H1 (cell line): ENCODE measurements around the gene TTC32. TPM values are rescaled to one million over a fixed set of nuclear protein-coding genes. Genes with fewer than 3 reads are reported as not detected.

Experiments used
- ASH2L ChIP-seq: fragments of 200-600, 300-600 bp; sonication (generic); IDR thresholded peaks from one replicate; pipeline ENCODE4 v1.7.1; 2017; ENCODE audit warnings: low read length
- BCL11A ChIP-seq, 2 experiments: IDR thresholded peaks; one replicate each; pipeline ENCODE4 v1.6.1; 2011; ENCODE audit warnings: low read depth in 2 of 2, low read length in 2 of 2, mild to moderate bottlenecking in 2 of 2
- BRCA1 ChIP-seq: IDR thresholded peaks from 2 replicates; pipeline ENCODE4 v1.6.1; 2012; ENCODE audit warnings: low read depth, low read length, improper control_type of control experiment
- CBX5 ChIP-seq: fragments of 300-800, 300-1000 bp; sonication (generic); IDR thresholded peaks from 2 replicates; pipeline ENCODE4 v1.7.1; 2016; ENCODE audit warnings: antibody characterized with exemption, low read length, low read depth
- CEBPB ChIP-seq: IDR thresholded peaks from 2 replicates; pipeline ENCODE4 v1.6.1; 2012; ENCODE audit warnings: low read depth, low read length
- CREB1 ChIP-seq: IDR thresholded peaks from 2 replicates; pipeline ENCODE4 v1.6.1; 2012; ENCODE audit warnings: inconsistent platforms
- CTBP2 ChIP-seq: IDR thresholded peaks from 2 replicates; pipeline ENCODE4 v1.7.0; 2011; ENCODE audit warnings: borderline replicate concordance, mild to moderate bottlenecking, moderate library complexity, mixed read lengths, low read length; ENCODE audit not compliant: insufficient read depth, insufficient read length
- FOSL1 ChIP-seq: IDR thresholded peaks from 2 replicates; pipeline ENCODE4 v1.6.1; 2011; ENCODE audit warnings: mild to moderate bottlenecking, low read depth, low read length, moderate library complexity; ENCODE audit not compliant: insufficient read depth
- HDAC2 ChIP-seq, 2 experiments: fragments of 300-600 bp in 1 of 2; sonication (generic) in 1 of 2; IDR thresholded peaks; 2 replicates each; pipeline ENCODE4 v1.6.1; 2011 to 2012; ENCODE audit warnings: low read depth in 2 of 2, low read length in 2 of 2, mild to moderate bottlenecking in 2 of 2, moderate library complexity in 2 of 2, borderline replicate concordance in 1 of 2, inconsistent platforms in 1 of 2
- KDM1A ChIP-seq: fragments of 200-600, 300-600 bp; sonication (generic); IDR thresholded peaks from 2 replicates; pipeline ENCODE4 v1.7.1; 2016; ENCODE audit warnings: mild to moderate bottlenecking, low read length, borderline replicate concordance
- POLR2AphosphoS5 ChIP-seq: IDR thresholded peaks from 2 replicates; pipeline ENCODE4 v1.6.1; 2011; ENCODE audit warnings: low read depth, low read length
- SIN3A ChIP-seq, 2 experiments: IDR thresholded peaks in 1 of 2; conservative IDR thresholded peaks in 1 of 2; 2 replicates each; pipeline ENCODE4 v1.6.1; 2011 to 2012; ENCODE audit warnings: low read length in 2 of 2, improper control_type of control experiment in 1 of 2, low read depth in 1 of 2, mild to moderate bottlenecking in 1 of 2
- SP1 ChIP-seq: IDR thresholded peaks from 2 replicates; pipeline ENCODE4 v1.6.1; 2011; ENCODE audit warnings: low read depth, low read length
- SP2 ChIP-seq: IDR thresholded peaks from 2 replicates; pipeline ENCODE4 v1.6.1; 2012; ENCODE audit warnings: mild to moderate bottlenecking, low read length, inconsistent platforms
- SRF ChIP-seq: IDR thresholded peaks from 2 replicates; pipeline ENCODE4 v1.6.1; 2011; ENCODE audit warnings: mild to moderate bottlenecking, low read depth, low read length, moderate library complexity
- TEAD4 ChIP-seq: IDR thresholded peaks from 2 replicates; pipeline ENCODE4 v1.6.1; 2012; ENCODE audit warnings: low read depth, low read length, inconsistent platforms, mixed read lengths
- polyA plus RNA-seq, 7 experiments: library from polyadenylated mRNA; depleted of rRNA in 3 of 7; stranded (reverse) in 5 of 7; unstranded in 2 of 7; fragments of >200 nt in 5 of 7; fragments of 200-250 nt in 2 of 7; gene quantifications; 1 replicate in 5 of 7; 2 replicates in 1 of 7; 4 replicates in 1 of 7; pipeline versions ENCODE4 v1.2.1 to v1.2.3, GENCODE V29; 2011 to 2013; ENCODE audit warnings: missing spikeins in 2 of 7, mixed read lengths in 2 of 7
- total RNA-seq: library from RNA; stranded (reverse); fragmentation: NEBNext Ultra II Directional; extraction: Animal tissue kit (Norgen Biotek cat#: 25700); gene quantifications from 2 replicates; pipeline ENCODE4 v1.2.1, GENCODE V29; 2021
- TF ChIP-seq, protein P1 (sequence below), 3 experiments: IDR thresholded peaks; 1 replicate in 2 of 3; 2 replicates in 1 of 3; pipeline versions ENCODE4 v1.5.1 to v1.6.1; 2011; ENCODE audit warnings: low read length in 3 of 3, mild to moderate bottlenecking in 3 of 3, inconsistent platforms in 2 of 3, low read depth in 1 of 3, moderate library complexity in 1 of 3; ENCODE audit not compliant: insufficient read depth in 1 of 3; ENCODE audit errors: control extremely low read depth in 1 of 3
- TF ChIP-seq, protein P2 (sequence below): IDR thresholded peaks from 2 replicates; pipeline ENCODE4 v1.6.1; 2012; ENCODE audit warnings: low read length, inconsistent platforms

The TTC32 gene
- total and polyA plus RNA-seq, 2 of the 8 experiments (the other 6 are each of a cell fraction or from before 2014, with no cell fraction given): 6.8 to 8.7 TPM

DNA sequence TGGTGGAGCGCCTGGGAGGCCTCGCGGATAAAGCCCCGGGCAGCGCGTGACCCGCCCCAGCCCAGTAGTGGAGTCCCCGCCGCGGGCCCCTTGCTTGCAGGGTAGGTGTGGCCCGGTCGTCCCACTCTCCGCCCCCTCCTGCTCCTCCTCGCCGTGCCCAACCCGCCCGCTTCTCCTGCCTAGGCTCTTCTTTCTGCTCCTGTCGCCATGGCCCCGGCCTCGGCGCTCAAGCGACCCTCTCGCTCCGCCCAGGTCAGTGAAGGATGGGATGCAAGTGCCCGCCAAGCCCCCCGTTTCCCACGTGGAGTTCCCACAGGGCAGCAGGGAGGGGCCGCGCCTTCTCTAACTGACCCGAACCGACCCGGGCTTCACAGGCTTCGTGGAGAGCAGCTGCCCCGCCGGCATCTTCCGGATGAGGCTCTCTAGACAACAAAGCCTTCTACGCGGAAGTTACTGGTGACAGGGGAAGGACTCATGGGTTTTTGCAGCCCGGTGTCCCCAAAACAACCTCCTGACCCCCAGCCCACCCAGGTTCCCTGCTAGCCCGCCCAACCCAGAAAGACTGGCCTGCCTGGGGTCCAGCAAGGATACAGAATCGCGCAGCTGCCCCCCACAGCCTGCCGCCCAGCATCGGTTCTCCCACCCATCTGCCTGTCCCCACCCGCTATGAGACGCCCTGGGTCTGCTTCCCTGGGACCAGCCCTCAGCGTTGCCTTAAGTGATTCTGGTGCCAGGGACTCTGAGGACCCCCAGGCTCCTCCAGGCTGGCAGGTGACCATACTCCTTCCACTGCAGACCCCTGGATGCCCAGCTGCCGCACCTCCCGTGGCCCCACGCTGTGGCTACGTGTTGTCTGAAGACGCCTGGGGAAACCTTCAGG is 32.8 kb downstream of the TTC32 start (continued):
- TF ChIP-seq BRCA1: no peak
- no peak for TF ChIP-seq SRF
- TF ChIP-seq CEBPB: no peak
- no peak for TF ChIP-seq CREB1
- TF ChIP-seq, protein P1, sequence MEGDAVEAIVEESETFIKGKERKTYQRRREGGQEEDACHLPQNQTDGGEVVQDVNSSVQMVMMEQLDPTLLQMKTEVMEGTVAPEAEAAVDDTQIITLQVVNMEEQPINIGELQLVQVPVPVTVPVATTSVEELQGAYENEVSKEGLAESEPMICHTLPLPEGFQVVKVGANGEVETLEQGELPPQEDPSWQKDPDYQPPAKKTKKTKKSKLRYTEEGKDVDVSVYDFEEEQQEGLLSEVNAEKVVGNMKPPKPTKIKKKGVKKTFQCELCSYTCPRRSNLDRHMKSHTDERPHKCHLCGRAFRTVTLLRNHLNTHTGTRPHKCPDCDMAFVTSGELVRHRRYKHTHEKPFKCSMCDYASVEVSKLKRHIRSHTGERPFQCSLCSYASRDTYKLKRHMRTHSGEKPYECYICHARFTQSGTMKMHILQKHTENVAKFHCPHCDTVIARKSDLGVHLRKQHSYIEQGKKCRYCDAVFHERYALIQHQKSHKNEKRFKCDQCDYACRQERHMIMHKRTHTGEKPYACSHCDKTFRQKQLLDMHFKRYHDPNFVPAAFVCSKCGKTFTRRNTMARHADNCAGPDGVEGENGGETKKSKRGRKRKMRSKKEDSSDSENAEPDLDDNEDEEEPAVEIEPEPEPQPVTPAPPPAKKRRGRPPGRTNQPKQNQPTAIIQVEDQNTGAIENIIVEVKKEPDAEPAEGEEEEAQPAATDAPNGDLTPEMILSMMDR (IDR thresholded peaks at IDR 0.05; ENCODE audit: control extremely low read depth in 1 of 3, insufficient read depth in 1 of 3, low read depth in 1 of 3, low read length in 3 of 3): no peak
- TF ChIP-seq ASH2L: peak; percentile 45
- TF ChIP-seq HDAC2 (IDR thresholded peaks at IDR 0.05; ENCODE audit: borderline replicate concordance in 1 of 2, low read depth in 2 of 2, low read length in 2 of 2): no peak
- TF ChIP-seq SIN3A (conservative IDR thresholded peaks at IDR 0.05 in 1 of 2, IDR thresholded peaks at IDR 0.05 in 1 of 2; ENCODE audit: low read depth in 1 of 2, low read length in 2 of 2): no peak
- no peak for TF ChIP-seq TEAD4
- TF ChIP-seq FOSL1: no peak
- TF ChIP-seq, protein P2, sequence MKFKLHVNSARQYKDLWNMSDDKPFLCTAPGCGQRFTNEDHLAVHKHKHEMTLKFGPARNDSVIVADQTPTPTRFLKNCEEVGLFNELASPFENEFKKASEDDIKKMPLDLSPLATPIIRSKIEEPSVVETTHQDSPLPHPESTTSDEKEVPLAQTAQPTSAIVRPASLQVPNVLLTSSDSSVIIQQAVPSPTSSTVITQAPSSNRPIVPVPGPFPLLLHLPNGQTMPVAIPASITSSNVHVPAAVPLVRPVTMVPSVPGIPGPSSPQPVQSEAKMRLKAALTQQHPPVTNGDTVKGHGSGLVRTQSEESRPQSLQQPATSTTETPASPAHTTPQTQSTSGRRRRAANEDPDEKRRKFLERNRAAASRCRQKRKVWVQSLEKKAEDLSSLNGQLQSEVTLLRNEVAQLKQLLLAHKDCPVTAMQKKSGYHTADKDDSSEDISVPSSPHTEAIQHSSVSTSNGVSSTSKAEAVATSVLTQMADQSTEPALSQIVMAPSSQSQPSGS: no peak
- TF ChIP-seq KDM1A: no peak
- no peak for TF ChIP-seq SP1
- TF ChIP-seq BCL11A (IDR thresholded peaks at IDR 0.05; ENCODE audit: low read depth in 2 of 2, low read length in 2 of 2): no peak
- no peak for TF ChIP-seq CBX5
- TF ChIP-seq POLR2AphosphoS5: no peak
- no peak for TF ChIP-seq SP2
- no peak for TF ChIP-seq CTBP2
